ENCODE results near the gene MYO3B.

The MYO3B gene

DNA sequence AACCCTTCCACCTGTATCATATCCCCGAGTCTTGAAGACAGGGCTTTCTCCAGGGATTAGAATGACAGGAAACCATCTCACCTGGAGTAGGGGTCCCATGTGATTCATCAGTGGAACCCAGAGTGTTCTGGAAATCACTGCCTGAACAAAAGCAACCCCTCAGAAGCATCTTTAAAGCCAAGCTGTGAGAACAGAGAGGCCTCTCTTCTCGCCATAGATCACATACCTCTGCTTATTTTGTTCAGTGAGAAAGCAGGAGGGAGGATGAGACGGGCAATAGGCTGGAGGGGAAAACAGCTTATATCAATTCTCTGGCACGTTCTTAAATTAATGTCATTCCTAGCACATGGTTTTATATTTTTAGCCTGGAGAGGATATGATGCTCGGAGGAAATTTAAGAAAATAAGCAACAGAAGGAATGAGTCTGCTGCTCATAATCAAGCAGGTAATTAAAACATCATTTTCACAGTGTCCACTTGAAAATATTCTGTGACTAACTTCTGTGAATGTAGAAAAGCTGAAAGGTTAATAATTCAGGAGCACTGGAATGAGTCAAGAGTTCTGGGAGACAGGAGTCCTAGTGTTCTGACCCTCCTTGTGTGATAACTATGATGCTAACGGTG, 323.6 kb downstream of the MYO3B start:
- Histone ChIP-seq H3K4me2 (ENCODE audit: low read length) (no peak overlapping the region), H3K4ac (ENCODE audit: low read depth, low read length) (peak overlapping the region; percentile 99), H3K4me3 (ENCODE audit: low read length) (no peak overlapping the region), H3K56ac (ENCODE audit: low read length) (no peak overlapping the region), H3K23ac (ENCODE audit: low read length) (no peak overlapping the region), H3K79me1 (ENCODE audit: low read length) (no peaks in the 10 kb centered on the region), H3K27ac (ENCODE audit: low read depth, low read length) (peak overlapping the region; percentile 96), H3K4me1 (ENCODE audit: control insufficient read depth, low read depth, low read length) (peaks cover 22% of the 10 kb centered on the region), H4K5ac (ENCODE audit: low read length) (no peak overlapping the region), H4K8ac (ENCODE audit: low read depth, low read length) (no peak overlapping the region), H3K79me2 (ENCODE audit: control insufficient read depth, insufficient read depth, low read length) (no peaks in the 10 kb centered on the region), H2BK15ac (replicated peaks; ENCODE audit: low read depth) (peak overlapping the region; percentile 65), H3K27me3 (ENCODE audit: insufficient read depth, low read length, poor library complexity) (no peaks in the 10 kb centered on the region), H3K36me3 (ENCODE audit: control insufficient read depth, insufficient read depth, low read length) (no peaks in the 10 kb centered on the region), H2BK120ac (ENCODE audit: low read depth, low read length) (peak overlapping the region; percentile 100), H2AK5ac (ENCODE audit: low read length) (peak overlapping the region; percentile 85), H3K18ac (ENCODE audit: low read length) (peak overlapping the region; percentile 81), H3K9ac (ENCODE audit: low read length) (no peak overlapping the region), H2BK5ac (ENCODE audit: low read length) (no peak overlapping the region)
- WGBS (ENCODE audit: extremely low coverage, insufficient coverage, low lambda C conversion rate): no CpG with 5 or more reads among the region's 6 CpGs
- no peak for DNase-seq

DNA sequence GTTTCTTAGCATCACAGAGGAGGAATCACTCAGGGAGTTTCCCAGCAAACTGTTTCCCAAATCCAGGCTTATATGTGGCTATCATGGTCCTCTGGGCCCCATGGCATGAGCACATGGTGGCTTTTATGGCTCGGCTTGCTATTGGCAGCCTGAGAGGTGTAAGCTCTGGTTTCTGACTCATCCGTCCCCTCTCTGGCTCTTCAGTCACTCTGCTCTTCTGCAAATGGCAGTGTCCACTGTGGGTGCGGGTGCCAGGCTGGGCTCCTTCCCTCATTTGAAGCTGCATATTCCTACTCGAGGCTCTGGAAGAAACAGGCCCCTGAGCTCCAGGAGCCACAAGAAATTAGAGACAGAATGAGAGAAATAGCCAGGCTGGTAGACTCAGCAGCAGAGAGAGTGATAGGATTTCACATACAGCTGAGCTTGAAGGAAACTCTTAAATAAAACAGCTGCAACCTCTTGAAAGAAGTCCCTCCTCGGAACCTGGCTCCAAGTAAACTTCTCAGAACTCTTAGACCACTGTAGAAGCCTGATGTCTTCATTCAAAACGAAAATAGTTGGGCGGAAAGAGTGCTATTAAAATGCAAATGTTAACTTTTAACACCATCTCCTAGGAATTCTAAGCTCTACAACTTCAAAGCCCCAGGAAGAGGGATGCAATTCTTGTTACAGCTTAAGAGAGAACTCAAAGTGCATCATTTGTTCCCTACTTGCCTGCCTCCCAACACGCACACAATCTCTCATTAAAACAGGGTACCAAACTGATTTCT, 324.6 kb downstream of the MYO3B start:
- H3K4me3 ChIP-seq (ENCODE audit: low read length): no peak overlapping the region
- H3K27ac ChIP-seq (ENCODE audit: low read depth, low read length): peak overlapping the region; percentile 96
- no peak overlapping the region for H4K8ac ChIP-seq (ENCODE audit: low read depth, low read length)
- H2BK15ac ChIP-seq (replicated peaks; ENCODE audit: low read depth): no peak overlapping the region
- WGBS (ENCODE audit: extremely low coverage, insufficient coverage, low lambda C conversion rate): no CpG with 5 or more reads among the region's 8 CpGs
- no peaks in the 10 kb centered on the region for H3K79me2 ChIP-seq (ENCODE audit: control insufficient read depth, insufficient read depth, low read length)
- no peak overlapping the region for H2AK5ac ChIP-seq (ENCODE audit: low read length)
- H3K56ac ChIP-seq (ENCODE audit: low read length): peak overlapping the region; percentile 77
- H3K9ac ChIP-seq (ENCODE audit: low read length): no peak overlapping the region
- no peaks in the 10 kb centered on the region for H3K27me3 ChIP-seq (ENCODE audit: insufficient read depth, low read length, poor library complexity)
- peak overlapping the region; percentile 100 for H2BK120ac ChIP-seq (ENCODE audit: low read depth, low read length)
- no peaks in the 10 kb centered on the region for H3K36me3 ChIP-seq (ENCODE audit: control insufficient read depth, insufficient read depth, low read length)
- no peaks in the 10 kb centered on the region for H3K79me1 ChIP-seq (ENCODE audit: low read length)
- peak overlapping the region; percentile 81 for H3K18ac ChIP-seq (ENCODE audit: low read length)
- H3K4me2 ChIP-seq (ENCODE audit: low read length): no peak overlapping the region
- H3K4me1 ChIP-seq (ENCODE audit: control insufficient read depth, low read depth, low read length): peaks cover 22% of the 10 kb centered on the region
- H2BK5ac ChIP-seq (ENCODE audit: low read length): peak overlapping the region; percentile 82
- no peak overlapping the region for H4K5ac ChIP-seq (ENCODE audit: low read length)
- no peak overlapping the region for H3K23ac ChIP-seq (ENCODE audit: low read length)
- H3K4ac ChIP-seq (ENCODE audit: low read depth, low read length): peak overlapping the region; percentile 99
- peak; percentile 92 for DNase-seq

DNA sequence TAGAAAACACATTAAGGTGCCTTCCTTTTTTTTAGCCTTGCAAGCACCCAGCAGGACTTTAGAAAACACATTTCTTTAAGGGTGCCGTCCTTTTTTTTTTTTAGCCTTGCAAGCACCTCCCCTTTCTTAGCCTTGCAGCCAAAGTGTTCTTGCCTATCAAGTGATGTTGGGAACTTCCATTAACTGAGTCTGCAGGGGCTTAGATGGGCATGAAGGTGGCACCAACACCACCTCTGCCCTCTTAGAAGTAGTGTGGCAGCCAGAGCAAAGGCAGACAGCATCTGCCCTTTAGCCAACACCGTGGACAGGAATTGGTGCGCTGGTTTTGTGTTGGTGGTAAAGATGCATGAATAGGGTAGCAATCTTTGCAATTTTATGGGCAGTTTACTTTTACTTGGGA, 325.6 kb downstream of the MYO3B start:
- H4K8ac ChIP-seq (ENCODE audit: low read depth, low read length): no peak overlapping the region
- peak overlapping the region; percentile 97 for H2BK5ac ChIP-seq (ENCODE audit: low read length)
- H2BK15ac ChIP-seq (replicated peaks; ENCODE audit: low read depth): no peak overlapping the region
- peak overlapping the region; percentile 16 for H2BK120ac ChIP-seq (ENCODE audit: low read depth, low read length)
- H4K5ac ChIP-seq (ENCODE audit: low read length): no peak overlapping the region
- peak overlapping the region; percentile 42 for H3K18ac ChIP-seq (ENCODE audit: low read length)
- no peaks in the 10 kb centered on the region for H3K36me3 ChIP-seq (ENCODE audit: control insufficient read depth, insufficient read depth, low read length)
- H3K56ac ChIP-seq (ENCODE audit: low read length): peak overlapping the region; percentile 83
- H3K27me3 ChIP-seq (ENCODE audit: insufficient read depth, low read length, poor library complexity): no peaks in the 10 kb centered on the region
- no peak overlapping the region for H3K23ac ChIP-seq (ENCODE audit: low read length)
- peaks cover 21% of the 10 kb centered on the region for H3K4me1 ChIP-seq (ENCODE audit: control insufficient read depth, low read depth, low read length)
- peak overlapping the region; percentile 31 for H2AK5ac ChIP-seq (ENCODE audit: low read length)
- H3K4me2 ChIP-seq (ENCODE audit: low read length): no peak overlapping the region
- H3K79me1 ChIP-seq (ENCODE audit: low read length): no peaks in the 10 kb centered on the region
- peak overlapping the region; percentile 28 for H3K4ac ChIP-seq (ENCODE audit: low read depth, low read length)
- no peak overlapping the region for H3K4me3 ChIP-seq (ENCODE audit: low read length)
- DNase-seq: peak; percentile 75
- no CpG with 5 or more reads among the region's 3 CpGs for WGBS (ENCODE audit: extremely low coverage, insufficient coverage, low lambda C conversion rate)
- H3K27ac ChIP-seq (ENCODE audit: low read depth, low read length): peak overlapping the region; percentile 97
- no peaks in the 10 kb centered on the region for H3K79me2 ChIP-seq (ENCODE audit: control insufficient read depth, insufficient read depth, low read length)
- peak overlapping the region; percentile 38 for H3K9ac ChIP-seq (ENCODE audit: low read length)

DNA sequence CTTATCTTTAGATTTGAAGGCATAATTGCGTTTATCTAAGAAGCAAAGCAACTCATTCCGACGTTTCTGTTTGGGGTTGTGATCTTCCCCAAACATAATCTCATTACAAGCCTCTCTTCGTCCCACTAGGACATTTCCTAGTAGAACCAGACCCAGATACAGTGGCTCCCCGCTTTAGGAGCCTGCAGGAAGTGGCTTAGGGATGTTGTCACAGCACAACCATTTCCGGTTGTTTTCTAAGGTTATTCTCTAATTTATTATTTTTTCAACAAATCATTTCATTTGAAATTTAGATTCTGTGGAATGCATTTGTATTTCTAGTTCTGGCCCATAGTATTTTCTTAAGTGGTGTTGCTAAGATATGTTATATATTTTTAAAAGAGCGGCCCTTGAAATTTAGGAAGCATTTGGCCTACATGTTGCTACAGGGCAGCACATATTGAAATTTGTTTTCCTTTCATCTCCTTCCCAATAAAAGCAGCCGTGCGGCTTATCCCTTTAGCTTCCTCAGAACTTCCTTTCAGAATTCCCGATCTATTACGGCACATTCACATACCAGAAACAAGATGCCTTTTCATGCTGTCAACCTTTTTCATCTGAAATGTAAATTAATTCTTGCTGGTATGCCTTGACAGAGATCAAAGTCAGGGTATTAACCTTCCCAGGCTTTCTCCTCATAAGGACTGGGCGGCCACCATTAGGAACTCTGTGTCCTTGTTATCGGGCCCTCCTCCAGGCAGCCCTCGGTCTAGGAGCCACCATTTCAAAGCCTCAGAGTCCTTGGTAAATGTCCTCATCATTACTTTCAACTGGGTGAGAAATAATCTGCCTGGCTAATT, 326.2 kb downstream of the MYO3B start:
- Histone ChIP-seq H3K4ac (ENCODE audit: low read depth, low read length) (peak overlapping the region; percentile 87), H4K8ac (ENCODE audit: low read depth, low read length) (no peak overlapping the region), H3K18ac (ENCODE audit: low read length) (peak overlapping the region; percentile 97), H3K56ac (ENCODE audit: low read length) (peak overlapping the region; percentile 83), H3K9ac (ENCODE audit: low read length) (peak overlapping the region; percentile 28), H3K79me1 (ENCODE audit: low read length) (no peaks in the 10 kb centered on the region), H3K27me3 (ENCODE audit: insufficient read depth, low read length, poor library complexity) (no peaks in the 10 kb centered on the region), H3K4me2 (ENCODE audit: low read length) (no peak overlapping the region), H3K4me3 (ENCODE audit: low read length) (no peak overlapping the region), H3K4me1 (ENCODE audit: control insufficient read depth, low read depth, low read length) (peaks cover 19% of the 10 kb centered on the region), H2BK120ac (ENCODE audit: low read depth, low read length) (peak overlapping the region; percentile 92), H2BK15ac (replicated peaks; ENCODE audit: low read depth) (no peak overlapping the region), H3K23ac (ENCODE audit: low read length) (no peak overlapping the region), H3K27ac (ENCODE audit: low read depth, low read length) (peak overlapping the region; percentile 97), H3K36me3 (ENCODE audit: control insufficient read depth, insufficient read depth, low read length) (no peaks in the 10 kb centered on the region), H2AK5ac (ENCODE audit: low read length) (no peak overlapping the region), H4K5ac (ENCODE audit: low read length) (peak overlapping the region; percentile 29), H3K79me2 (ENCODE audit: control insufficient read depth, insufficient read depth, low read length) (no peaks in the 10 kb centered on the region), H2BK5ac (ENCODE audit: low read length) (peak overlapping the region; percentile 97)
- no CpG with 5 or more reads among the region's 14 CpGs for WGBS (ENCODE audit: extremely low coverage, insufficient coverage, low lambda C conversion rate)
- DNase-seq: peak; percentile 93

DNA sequence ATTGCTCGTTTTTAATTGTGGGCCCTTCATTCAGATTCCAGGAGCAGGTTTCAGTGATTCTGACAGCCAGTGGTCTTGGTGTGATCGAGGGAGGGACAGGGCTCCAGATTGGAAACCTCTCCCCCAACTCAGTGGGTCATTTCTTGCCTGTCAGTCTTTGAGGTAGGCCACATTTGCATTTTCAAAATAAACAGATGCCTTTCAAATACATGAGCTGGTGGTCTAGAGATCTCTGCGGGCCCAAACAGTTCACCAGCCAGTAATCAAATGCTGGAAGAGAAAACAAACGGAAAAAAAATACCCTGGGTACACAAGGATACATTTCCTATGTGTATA, 326.8 kb downstream of the MYO3B start:
- no peaks in the 10 kb centered on the region for H3K27me3 ChIP-seq (ENCODE audit: insufficient read depth, low read length, poor library complexity)
- no peak overlapping the region for H2AK5ac ChIP-seq (ENCODE audit: low read length)
- H3K27ac ChIP-seq (ENCODE audit: low read depth, low read length): peak overlapping the region; percentile 68
- peak overlapping the region; percentile 87 for H3K4ac ChIP-seq (ENCODE audit: low read depth, low read length)
- H2BK15ac ChIP-seq (replicated peaks; ENCODE audit: low read depth): no peak overlapping the region
- H4K8ac ChIP-seq (ENCODE audit: low read depth, low read length): no peak overlapping the region
- H3K4me3 ChIP-seq (ENCODE audit: low read length): no peak overlapping the region
- H3K18ac ChIP-seq (ENCODE audit: low read length): peak overlapping the region; percentile 97
- peak overlapping the region; percentile 29 for H4K5ac ChIP-seq (ENCODE audit: low read length)
- H2BK5ac ChIP-seq (ENCODE audit: low read length): peak overlapping the region; percentile 81
- H3K4me2 ChIP-seq (ENCODE audit: low read length): no peak overlapping the region
- H3K79me2 ChIP-seq (ENCODE audit: control insufficient read depth, insufficient read depth, low read length): no peaks in the 10 kb centered on the region
- peak overlapping the region; percentile 28 for H3K9ac ChIP-seq (ENCODE audit: low read length)
- H3K79me1 ChIP-seq (ENCODE audit: low read length): no peaks in the 10 kb centered on the region
- peaks cover 19% of the 10 kb centered on the region for H3K4me1 ChIP-seq (ENCODE audit: control insufficient read depth, low read depth, low read length)
- peak overlapping the region; percentile 75 for H3K56ac ChIP-seq (ENCODE audit: low read length)
- no peak for DNase-seq
- H2BK120ac ChIP-seq (ENCODE audit: low read depth, low read length): peak overlapping the region; percentile 92
- no CpG with 5 or more reads among the region's 4 CpGs for WGBS (ENCODE audit: extremely low coverage, insufficient coverage, low lambda C conversion rate)
- H3K36me3 ChIP-seq (ENCODE audit: control insufficient read depth, insufficient read depth, low read length): no peaks in the 10 kb centered on the region
- H3K23ac ChIP-seq (ENCODE audit: low read length): no peak overlapping the region
